H1 (cell line): ENCODE data around the gene GBF1.

Experiments
- CREB1 ChIP-seq: IDR thresholded peaks from 2 replicates; pipeline ENCODE4 v1.6.1; 2012; ENCODE audit warnings: inconsistent platforms
- CTCF ChIP-seq, 3 experiments: IDR thresholded peaks; 1 replicate in 2 of 3; 2 replicates in 1 of 3; pipeline versions ENCODE4 v1.5.1 to v1.6.1; 2011; ENCODE audit warnings: low read length in 3 of 3, mild to moderate bottlenecking in 3 of 3, inconsistent platforms in 2 of 3, low read depth in 1 of 3, moderate library complexity in 1 of 3; ENCODE audit not compliant: insufficient read depth in 1 of 3; ENCODE audit errors: control extremely low read depth in 1 of 3
- EP300 ChIP-seq, 2 experiments: IDR thresholded peaks; 1 replicate in 1 of 2; 2 replicates in 1 of 2; pipeline ENCODE4 v1.6.1; 2011 to 2012; ENCODE audit warnings: low read depth in 2 of 2, low read length in 2 of 2, mild to moderate bottlenecking in 2 of 2, borderline replicate concordance in 1 of 2, inconsistent platforms in 1 of 2, moderate library complexity in 1 of 2
- TEAD4 ChIP-seq: IDR thresholded peaks from 2 replicates; pipeline ENCODE4 v1.6.1; 2012; ENCODE audit warnings: low read depth, low read length, inconsistent platforms, mixed read lengths

GRCh38 chr10:102266670-102267069, 21.3 kb downstream of the GBF1 start:
- TF ChIP-seq CTCF (IDR thresholded peaks at IDR 0.05; ENCODE audit: control extremely low read depth in 1 of 3, insufficient read depth in 1 of 3, low read depth in 1 of 3, low read length in 3 of 3) = no peak
- no peak for TF ChIP-seq CREB1
- TF ChIP-seq TEAD4 = no peak
- no peak for TF ChIP-seq EP300 (IDR thresholded peaks at IDR 0.05; ENCODE audit: borderline replicate concordance in 1 of 2, low read depth in 2 of 2, low read length in 2 of 2)
